SK-N-MC (cell line): ENCODE data around the gene QARS1.

Experiments
- DNase-seq: peaks from one replicate; pipeline ENCODE4 v3.0.0-alpha.2; 2011; ENCODE audit warnings: low read depth, low spot score
- H3K27ac ChIP-seq: fragments of 200-600 bp; sonication (generic); 2 replicates; pipeline ENCODE4 v1.5.1; 2016; ENCODE audit warnings: mixed run types
- H3K36me3 ChIP-seq: fragments of 200-600 bp; sonication (generic); 2 replicates; pipeline ENCODE4 v1.6.1; 2017; ENCODE audit warnings: antibody characterized with exemption, low read length, mixed read lengths; ENCODE audit not compliant: insufficient read depth
- H3K4me3 ChIP-seq: fragments of 200-600 bp; sonication (generic); 2 replicates; pipeline ENCODE4 v1.5.1; 2016
- H3K9ac ChIP-seq: fragments of 200-600 bp; sonication (generic); 2 replicates; pipeline ENCODE4 v1.8.0; 2017; ENCODE audit warnings: mixed run types, mixed read lengths; ENCODE audit not compliant: insufficient read length
- H3K9me3 ChIP-seq: fragments of 200-600 bp; sonication (generic); 2 replicates; pipeline ENCODE4 v1.6.1; 2017; ENCODE audit warnings: low read depth, mild to moderate bottlenecking, antibody characterized with exemption, low read length, moderate library complexity, mixed read lengths
- EZH2 ChIP-seq: fragments of 200-600 bp; sonication (generic); IDR thresholded peaks from one replicate; pipeline ENCODE4 v1.6.1; 2017; ENCODE audit warnings: antibody characterized with exemption
- FOXP2 ChIP-seq: optimal IDR thresholded peaks from 2 replicates; pipeline ENCODE3; 2011; ENCODE audit warnings: mild to moderate bottlenecking, moderate library complexity; ENCODE audit not compliant: insufficient read depth; ENCODE audit errors: extremely low read length, control extremely low read depth
- POLR2AphosphoS5 ChIP-seq: IDR thresholded peaks from 2 replicates; pipeline ENCODE4 v1.6.1; 2012; ENCODE audit warnings: mild to moderate bottlenecking, low read depth, low read length, borderline replicate concordance

Gene QARS1

DNA sequence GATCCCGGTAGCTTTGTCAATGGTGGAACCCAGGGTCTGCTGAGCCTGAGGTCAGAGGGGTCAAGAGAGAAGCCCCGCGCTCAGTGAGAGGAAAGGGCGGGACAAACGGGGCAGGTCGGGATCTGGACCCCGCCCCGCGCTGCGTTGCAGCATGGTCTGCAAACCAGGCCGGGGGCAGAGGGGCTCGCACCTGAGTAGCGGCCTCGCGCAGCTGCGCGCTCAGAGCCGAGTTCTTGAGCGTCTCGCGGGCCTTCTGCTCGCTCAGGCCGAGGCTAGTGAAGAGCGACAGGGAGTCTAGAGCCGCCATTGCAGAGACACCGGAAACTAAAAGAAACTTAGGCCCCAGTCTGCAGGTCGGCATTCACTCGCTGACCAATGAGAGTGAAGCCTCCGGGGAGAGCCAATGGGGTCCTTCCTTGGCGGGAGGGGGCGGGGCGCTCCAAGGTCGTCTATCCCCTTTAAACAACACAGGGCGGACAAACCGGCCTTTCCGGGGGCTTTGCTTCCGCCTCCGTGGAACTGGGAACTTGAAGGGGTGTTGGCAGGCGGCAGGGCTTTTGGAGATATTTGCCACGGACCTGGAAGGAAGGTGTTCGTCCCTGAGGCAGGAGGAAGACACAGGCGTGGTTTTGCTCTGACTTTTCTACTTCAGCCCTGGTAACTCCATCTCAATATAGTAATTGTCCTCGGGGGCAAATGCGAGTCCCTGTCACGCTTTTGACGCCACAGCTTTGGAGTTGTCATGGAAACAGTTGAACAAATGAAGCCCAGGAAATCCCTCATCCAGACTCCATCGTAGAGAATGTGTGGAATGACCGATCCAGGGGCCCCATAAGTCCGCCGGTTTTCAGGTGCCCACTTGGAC, at the start of gene QARS1:
Gene QARS1 (minus strand): TSS at position 331 of the 865 bp plus-strand sequence. CDS start 24 bp downstream, at position 307.
- peak within 1 kb of the TSS; percentile 86 for H3K9ac ChIP-seq
- no peak for DNase-seq
- TF ChIP-seq POLR2AphosphoS5: peak; percentile 86
- no peak for TF ChIP-seq EZH2
- no peaks in the 10 kb centered on the region for H3K9me3 ChIP-seq
- H3K36me3 ChIP-seq: peaks cover 21% of the 10 kb centered on the region; the same call in 1 of the 2 replicates
- peak within 1 kb of the TSS; percentile 88 for H3K4me3 ChIP-seq
- H3K27ac ChIP-seq: peak within 1 kb of the TSS; percentile 57; the same call in 1 of the 2 replicates

DNA sequence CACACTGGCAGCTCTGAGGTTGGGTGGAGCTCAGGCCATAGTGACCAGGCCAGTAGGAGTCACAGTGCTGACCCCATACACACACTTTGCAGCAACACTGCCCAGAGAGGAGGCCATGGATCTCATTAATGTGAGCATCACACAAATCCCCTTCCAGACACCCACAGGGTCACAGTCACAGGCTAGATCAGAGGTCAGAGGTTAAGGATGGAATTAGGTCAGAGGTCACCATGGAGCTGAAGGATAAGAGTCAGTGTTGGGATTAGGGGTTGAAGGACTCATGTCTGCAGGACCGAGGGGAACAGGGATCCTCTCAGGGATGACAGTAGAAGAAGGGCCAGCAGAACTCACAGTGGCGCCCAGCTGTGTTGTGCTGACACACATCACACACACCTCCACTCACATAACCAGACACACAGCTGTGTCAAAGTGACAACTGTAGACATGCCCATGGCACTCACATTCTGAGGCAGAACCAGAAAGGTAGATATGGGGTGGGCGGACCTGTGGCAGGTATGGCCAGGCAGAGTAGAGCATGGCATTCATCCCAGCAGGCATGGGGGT, 48.9 kb upstream of the QARS1 start:
- TF ChIP-seq FOXP2: no peak
- TF ChIP-seq POLR2AphosphoS5: no peak
- no peak for TF ChIP-seq EZH2
- Histone ChIP-seq H3K36me3 (no peaks in the 10 kb centered on the region), H3K9ac (no peak overlapping the region), H3K9me3 (no peaks in the 10 kb centered on the region), H3K27ac (no peak overlapping the region), H3K4me3 (no peak overlapping the region)
- DNase-seq: no peak

DNA sequence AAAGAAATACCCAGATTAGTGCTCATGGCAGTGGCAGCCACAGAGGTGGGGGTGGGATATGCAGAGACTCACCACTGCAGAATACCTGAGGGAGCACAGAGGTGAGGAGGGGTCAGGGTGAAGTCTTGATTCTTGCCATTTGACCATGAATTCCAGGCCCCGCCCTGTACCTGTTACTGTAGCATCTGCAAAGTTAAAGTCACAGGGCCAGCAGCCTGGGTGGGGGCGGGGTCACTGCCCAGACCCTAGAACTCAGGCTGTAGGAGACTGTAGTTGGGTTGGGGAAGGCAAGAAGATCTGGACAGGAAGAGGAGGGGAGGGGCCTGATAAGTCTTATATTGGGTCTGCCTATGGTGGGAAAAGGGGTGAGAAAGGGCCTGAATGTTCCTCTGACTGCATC, 47.1 kb upstream of the QARS1 start:
- TF ChIP-seq POLR2AphosphoS5 (no peak), FOXP2 (no peak), EZH2 (no peak)
- Histone ChIP-seq H3K9ac (no peak overlapping the region), H3K4me3 (no peak overlapping the region), H3K27ac (no peak overlapping the region), H3K36me3 (no peaks in the 10 kb centered on the region), H3K9me3 (no peaks in the 10 kb centered on the region)
- DNase-seq: no peak

DNA sequence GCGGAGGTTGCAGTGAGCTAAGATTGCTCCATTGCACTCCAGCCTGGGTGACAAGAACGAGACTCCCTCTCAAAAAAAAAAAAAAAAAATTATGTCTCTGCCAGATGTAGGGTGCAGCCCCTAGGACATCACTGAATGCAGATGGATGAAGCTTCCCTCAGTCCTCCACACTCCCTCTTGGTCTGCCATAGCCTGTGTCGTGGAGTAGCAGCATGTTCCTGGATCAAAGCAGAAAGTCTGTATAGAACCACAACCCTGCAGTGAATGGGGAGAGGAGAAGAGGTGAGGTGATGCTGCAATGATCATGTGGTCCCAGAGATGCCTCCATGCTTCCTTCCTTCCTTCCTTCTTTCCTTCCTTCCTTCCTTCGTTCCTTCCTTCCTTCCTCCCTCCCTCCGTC, 43.6 kb upstream of the QARS1 start:
- H3K4me3 ChIP-seq: no peak overlapping the region
- no peak overlapping the region for H3K9ac ChIP-seq
- no peaks in the 10 kb centered on the region for H3K9me3 ChIP-seq
- no peak for TF ChIP-seq FOXP2
- TF ChIP-seq EZH2: no peak
- no peak for TF ChIP-seq POLR2AphosphoS5
- DNase-seq: no peak
- H3K36me3 ChIP-seq: no peaks in the 10 kb centered on the region
- H3K27ac ChIP-seq: no peak overlapping the region

DNA sequence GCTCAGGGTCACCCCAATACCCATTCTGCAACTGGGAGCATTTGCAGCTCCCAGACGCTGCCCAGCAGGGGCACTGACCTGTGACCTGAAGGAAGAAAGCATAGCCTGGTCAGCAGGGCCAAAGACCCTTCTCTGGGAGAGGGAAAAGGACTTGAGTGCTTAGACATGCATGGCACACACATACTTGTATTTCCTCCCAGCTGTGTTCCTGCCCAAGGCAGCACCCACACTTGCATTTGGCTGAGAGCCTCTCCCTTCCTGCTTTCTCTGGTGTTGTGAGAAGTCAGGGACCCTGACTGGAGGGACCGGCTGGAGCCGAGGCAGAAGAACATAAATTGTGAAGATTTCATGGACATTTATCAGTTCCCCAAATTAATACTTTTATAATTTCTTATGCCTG, 35.5 kb upstream of the QARS1 start:
- no peaks in the 10 kb centered on the region for H3K9me3 ChIP-seq
- no peak overlapping the region for H3K9ac ChIP-seq
- H3K4me3 ChIP-seq: no peak overlapping the region
- no peaks in the 10 kb centered on the region for H3K36me3 ChIP-seq
- DNase-seq: no peak
- H3K27ac ChIP-seq: no peak overlapping the region
- TF ChIP-seq POLR2AphosphoS5 (no peak), EZH2 (no peak), FOXP2 (no peak)

DNA sequence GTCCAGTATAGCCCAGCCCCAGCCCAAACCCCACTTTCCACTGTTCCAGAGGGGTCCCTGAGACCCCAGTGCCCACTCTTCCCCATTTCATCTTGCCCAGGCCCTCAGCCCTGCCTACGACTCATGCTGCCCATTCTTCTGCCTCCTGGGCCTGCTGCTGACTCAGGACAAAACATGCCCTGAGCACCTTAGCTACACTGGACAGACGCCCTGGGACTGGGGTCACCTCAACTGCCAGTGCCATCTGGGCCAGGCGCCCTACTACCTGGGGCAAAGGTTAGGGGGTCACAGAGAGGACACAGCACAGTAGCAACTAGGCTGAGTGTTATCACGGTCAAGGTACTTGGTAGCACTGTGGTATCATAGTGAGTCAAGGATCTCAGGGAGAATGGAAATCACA, 30.9 kb upstream of the QARS1 start:
- Histone ChIP-seq H3K27ac (no peak overlapping the region), H3K36me3 (no peaks in the 10 kb centered on the region), H3K9me3 (no peaks in the 10 kb centered on the region), H3K9ac (no peak overlapping the region), H3K4me3 (no peak overlapping the region)
- TF ChIP-seq POLR2AphosphoS5: no peak
- TF ChIP-seq EZH2: no peak
- TF ChIP-seq FOXP2: no peak
- no peak for DNase-seq

DNA sequence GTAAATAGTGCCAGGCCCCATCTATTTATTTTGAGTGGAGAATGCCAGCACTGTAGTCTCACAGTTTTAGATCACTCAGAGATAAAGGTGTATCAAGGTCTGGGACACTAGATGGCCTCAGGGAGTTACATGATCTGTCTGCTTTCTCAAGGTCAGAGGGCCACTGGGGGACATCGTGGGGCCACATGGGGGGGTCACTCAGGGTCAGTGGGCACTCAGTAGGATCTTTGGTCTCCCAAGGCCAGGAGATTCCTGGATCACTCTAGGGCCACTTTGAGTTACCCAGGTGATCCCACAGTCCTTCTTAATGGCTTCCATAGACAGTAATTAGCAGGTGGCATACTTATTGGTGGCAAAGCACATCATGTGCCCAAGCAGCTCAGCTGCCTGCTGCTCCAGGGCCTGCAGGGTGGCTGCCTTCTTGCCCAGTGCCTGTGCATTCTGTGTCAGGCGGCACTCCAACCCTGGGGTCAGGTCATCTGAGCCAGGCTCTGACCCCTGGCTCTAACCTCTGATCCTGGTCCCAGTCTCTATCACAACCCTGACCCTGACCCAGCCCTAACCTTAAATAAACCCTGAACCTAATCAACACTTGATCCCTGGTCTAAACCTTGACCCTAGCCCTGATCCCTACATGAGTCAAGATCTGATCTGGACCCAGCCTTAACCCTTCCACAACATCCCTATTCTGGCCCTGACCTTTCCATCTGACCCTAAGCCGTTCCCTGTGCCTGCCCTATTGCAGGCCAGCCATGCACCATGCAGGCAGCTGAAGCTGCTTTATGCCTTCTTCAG, 30.1 kb upstream of the QARS1 start:
- no peak overlapping the region for H3K27ac ChIP-seq

More for the DNA sequence above, 30.1 kb upstream of the QARS1 start:
- H3K9ac ChIP-seq: no peak overlapping the region
- no peak overlapping the region for H3K4me3 ChIP-seq
- TF ChIP-seq EZH2 (no peak), FOXP2 (no peak), POLR2AphosphoS5 (no peak)
- H3K9me3 ChIP-seq: no peaks in the 10 kb centered on the region
- DNase-seq: no peak
- H3K36me3 ChIP-seq: no peaks in the 10 kb centered on the region
